Esophagus squamous epithelium (tissue), 4 donors: ENCODE data around the gene ATP10A.

Source experiments
- POLR2A ChIP-seq, 4 donors: fragments of 450-650 bp; IDR thresholded peaks; one replicate each; pipeline ENCODE4 v1.6.1; 2017; ENCODE audit warnings: antibody characterized with exemption in 4 of 4, mild to moderate bottlenecking in 4 of 4, moderate library complexity in 3 of 4
- TF ChIP-seq, protein P1 (sequence below), 6 experiments: fragments of 450-650 bp in 4 of 6; fragments of 200-600 bp in 2 of 6; sonication (generic) in 2 of 6; IDR thresholded peaks; one replicate each; pipeline ENCODE4 v1.5.1; 2016 to 2019; ENCODE audit warnings: antibody characterized with exemption in 6 of 6, mild to moderate bottlenecking in 4 of 6, moderate library complexity in 4 of 6

DNA sequence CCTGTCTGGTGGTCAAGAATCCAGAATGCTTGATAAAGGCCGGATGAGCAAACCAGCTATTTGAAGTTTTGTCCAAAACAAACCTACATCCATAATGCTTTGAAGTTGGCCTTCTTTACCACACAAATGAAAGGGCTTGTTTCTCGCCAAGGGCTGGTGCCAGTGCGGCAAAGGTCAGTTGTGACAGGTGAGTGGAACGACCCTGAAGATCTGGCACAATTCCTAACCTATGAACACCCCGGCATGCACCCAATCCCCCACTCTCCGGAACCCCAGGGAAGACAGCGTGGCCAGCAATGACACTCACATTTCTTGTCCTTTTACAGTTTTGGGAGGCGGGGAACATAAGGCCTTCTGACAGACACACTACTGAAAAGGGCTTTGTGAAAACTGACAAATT lies 90.6 kb downstream of the ATP10A start:
- TF ChIP-seq, protein P1, sequence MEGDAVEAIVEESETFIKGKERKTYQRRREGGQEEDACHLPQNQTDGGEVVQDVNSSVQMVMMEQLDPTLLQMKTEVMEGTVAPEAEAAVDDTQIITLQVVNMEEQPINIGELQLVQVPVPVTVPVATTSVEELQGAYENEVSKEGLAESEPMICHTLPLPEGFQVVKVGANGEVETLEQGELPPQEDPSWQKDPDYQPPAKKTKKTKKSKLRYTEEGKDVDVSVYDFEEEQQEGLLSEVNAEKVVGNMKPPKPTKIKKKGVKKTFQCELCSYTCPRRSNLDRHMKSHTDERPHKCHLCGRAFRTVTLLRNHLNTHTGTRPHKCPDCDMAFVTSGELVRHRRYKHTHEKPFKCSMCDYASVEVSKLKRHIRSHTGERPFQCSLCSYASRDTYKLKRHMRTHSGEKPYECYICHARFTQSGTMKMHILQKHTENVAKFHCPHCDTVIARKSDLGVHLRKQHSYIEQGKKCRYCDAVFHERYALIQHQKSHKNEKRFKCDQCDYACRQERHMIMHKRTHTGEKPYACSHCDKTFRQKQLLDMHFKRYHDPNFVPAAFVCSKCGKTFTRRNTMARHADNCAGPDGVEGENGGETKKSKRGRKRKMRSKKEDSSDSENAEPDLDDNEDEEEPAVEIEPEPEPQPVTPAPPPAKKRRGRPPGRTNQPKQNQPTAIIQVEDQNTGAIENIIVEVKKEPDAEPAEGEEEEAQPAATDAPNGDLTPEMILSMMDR (IDR thresholded peaks at IDR 0.05), result no peak
- TF ChIP-seq POLR2A (IDR thresholded peaks at IDR 0.05), result no peak
